GM21515 (cell line): ENCODE measurements around the gene BAG1.
A peak's percentile ranks its signal among the peaks of the same experiment; 100 is the strongest.

Experiments used
- ATAC-seq: cut with Tn5 transposase; IDR thresholded peaks from one replicate; pipeline ENCODE4 v1.9.1; 2021; ENCODE audit not compliant: unreplicated experiment

BAG1 gene

GRCh38 chr9:33264473-33265177, at the start of gene BAG1, which contains the start of gene CHMP5:
Gene BAG1, minus strand, starts transcription at chr9:33264708.
Gene CHMP5, plus strand, starts transcription at chr9:33265049. Its CDS starts 30 bp downstream, at chr9:33265079.
- peak; percentile 86 for ATAC-seq

GRCh38 chr9:33311953-33312352, 47.4 kb upstream of the BAG1 start:
- ATAC-seq: no peak

- ATAC-seq: no peak
Observed at GRCh38 chr9:33310748-33311147, 46.2 kb upstream of the BAG1 start.

- no peak for ATAC-seq
Observed at GRCh38 chr9:33309903-33310302, 45.4 kb upstream of the BAG1 start.

GRCh38 chr9:33307067-33307466, 42.6 kb upstream of the BAG1 start:
- ATAC-seq: no peak

GRCh38 chr9:33306037-33306436, 41.5 kb upstream of the BAG1 start:
- no peak for ATAC-seq

GRCh38 chr9:33304362-33304761, 39.9 kb upstream of the BAG1 start:
- ATAC-seq: no peak

GRCh38 chr9:33300546-33300945, 36.0 kb upstream of the BAG1 start:
- ATAC-seq: no peak

- peak; percentile 91 for ATAC-seq
Observed at GRCh38 chr9:33297432-33297831, 32.9 kb upstream of the BAG1 start.

- ATAC-seq: peak; percentile 39
Observed at GRCh38 chr9:33295571-33295970, 31.1 kb upstream of the BAG1 start.

- ATAC-seq: no peak
Observed at GRCh38 chr9:33294670-33295432, 30.3 kb upstream of the BAG1 start.

- ATAC-seq: no peak
Observed at GRCh38 chr9:33293782-33294181, 29.3 kb upstream of the BAG1 start.

GRCh38 chr9:33291901-33292300, 27.4 kb upstream of the BAG1 start:
- no peak for ATAC-seq

GRCh38 chr9:33291031-33291397, 26.5 kb upstream of the BAG1 start:
- ATAC-seq: no peak

- peak; percentile 80 for ATAC-seq
Observed at GRCh38 chr9:33290247-33291030, 25.9 kb upstream of the BAG1 start, which contains the start of gene NFX1. Gene NFX1, plus strand, starts transcription at chr9:33290516. Its CDS starts 57 bp downstream, at chr9:33290573.

- peak; percentile 37 for ATAC-seq
Observed at GRCh38 chr9:33289936-33290246, 25.4 kb upstream of the BAG1 start.

- no peak for ATAC-seq
Observed at GRCh38 chr9:33289496-33289895, 25.0 kb upstream of the BAG1 start.

- no peak for ATAC-seq
Observed at GRCh38 chr9:33288828-33289483, 24.4 kb upstream of the BAG1 start.

GRCh38 chr9:33288235-33288634, 23.7 kb upstream of the BAG1 start:
- ATAC-seq: no peak

GRCh38 chr9:33287087-33287490, 22.6 kb upstream of the BAG1 start:
- no peak for ATAC-seq

GRCh38 chr9:33285502-33285901, 21.0 kb upstream of the BAG1 start:
- no peak for ATAC-seq
